WTC11 (cell line): Measurements from ENCODE around the gene MLST8. TPM values are rescaled to one million over a fixed set of nuclear protein-coding genes. Genes with fewer than 3 reads are reported as not detected.

Experiments used
- ATAC-seq: fragments of 200-7000 bp; cut with Tn5 transposase; 2 replicates; pipeline ENCODE4 v1.10.0; 2021; ENCODE audit warnings: mild to moderate bottlenecking, moderate library complexity
- CTCF ChIA-PET: fragments of 300-600 bp; sonication (Branson Sonifier 250); formaldehyde crosslinking; loops from one replicate; lab custom pipeline; 2021; ENCODE audit warnings: antibody characterized with exemption; lab: Charles Lee
- POLR2A ChIA-PET: fragments of 350-600 bp; sonication (Branson Sonifier 250); formaldehyde crosslinking; loops from one replicate; lab custom pipeline; 2021; ENCODE audit warnings: antibody characterized with exemption; lab: Charles Lee
- DNase-seq: peaks from one replicate; pipeline ENCODE4 v3.0.0; 2021; ENCODE audit warnings: low spot score
- H3K27ac Mint-ChIP-seq: 2 replicates; pipeline ENCODE4 v1.8.0; 2021; ENCODE audit warnings: mixed read lengths
- H3K27me3 Mint-ChIP-seq: 2 replicates; pipeline ENCODE4 v1.8.0; 2021; ENCODE audit warnings: low read depth, mild to moderate bottlenecking, moderate library complexity, mixed read lengths
- H3K36me3 Mint-ChIP-seq: 2 replicates; pipeline ENCODE4 v1.8.0; 2021; ENCODE audit warnings: mixed read lengths
- H3K4me1 Mint-ChIP-seq: 2 replicates; pipeline ENCODE4 v1.8.0; 2022; ENCODE audit warnings: mixed read lengths
- H3K4me3 Mint-ChIP-seq: 2 replicates; pipeline ENCODE4 v1.8.0; 2021; ENCODE audit warnings: mild to moderate bottlenecking, moderate library complexity, mixed read lengths
- H3K9me3 Mint-ChIP-seq: 2 replicates; pipeline ENCODE4 v1.8.0; 2021; ENCODE audit warnings: mixed read lengths
- ATF1 ChIP-seq: sonication (generic); formaldehyde crosslinking; IDR thresholded peaks from 2 replicates; pipeline ENCODE4 v1.8.1; 2023; ENCODE audit warnings: mild to moderate bottlenecking, moderate library complexity, missing genetic modification reagents
- ELF4 ChIP-seq: sonication (generic); formaldehyde crosslinking; IDR thresholded peaks from 2 replicates; pipeline ENCODE4 v1.8.1; 2022; ENCODE audit warnings: low read depth, mild to moderate bottlenecking, moderate library complexity, missing genetic modification reagents
- ESRRA ChIP-seq: sonication (generic); formaldehyde crosslinking; IDR thresholded peaks from 2 replicates; pipeline ENCODE4 v1.8.1; 2022; ENCODE audit warnings: mild to moderate bottlenecking, missing genetic modification reagents, borderline replicate concordance
- ETV6 ChIP-seq: sonication (generic); formaldehyde crosslinking; IDR thresholded peaks from 2 replicates; pipeline ENCODE4 v1.8.1; 2022; ENCODE audit warnings: mild to moderate bottlenecking, missing genetic modification reagents
- FOXP1 ChIP-seq: sonication (generic); formaldehyde crosslinking; IDR thresholded peaks from 2 replicates; pipeline ENCODE4 v1.8.0; 2022; ENCODE audit warnings: missing genetic modification reagents, mild to moderate bottlenecking, moderate library complexity, borderline replicate concordance
- GRHL2 ChIP-seq: fragments of 250-450 bp; sonication (Bioruptor Pico); IDR thresholded peaks from 2 replicates; pipeline ENCODE4 v1.8.0; 2022; ENCODE audit warnings: mild to moderate bottlenecking, moderate library complexity; ENCODE audit not compliant: insufficient replicate concordance, severe bottlenecking
- KAT7 ChIP-seq: sonication (generic); formaldehyde crosslinking; IDR thresholded peaks from 2 replicates; pipeline ENCODE4 v1.8.1; 2023; ENCODE audit warnings: missing genetic modification reagents, mild to moderate bottlenecking, borderline replicate concordance
- NR2C2 ChIP-seq: sonication (generic); formaldehyde crosslinking; IDR thresholded peaks from 2 replicates; pipeline ENCODE4 v1.8.0; 2022; ENCODE audit warnings: mild to moderate bottlenecking, missing genetic modification reagents
- OVOL2 ChIP-seq: fragments of 250-450 bp; sonication (Bioruptor Pico); IDR thresholded peaks from 2 replicates; pipeline ENCODE4 v1.9.0; 2021; ENCODE audit warnings: mild to moderate bottlenecking, borderline replicate concordance
- PRRX2 ChIP-seq: fragments of 250-450 bp; sonication (Bioruptor Pico); IDR thresholded peaks from 2 replicates; pipeline ENCODE4 v1.8.0; 2021; ENCODE audit warnings: mild to moderate bottlenecking
- SOX15 ChIP-seq: fragments of 250-450 bp; sonication (Bioruptor Pico); IDR thresholded peaks from 2 replicates; pipeline ENCODE4 v1.9.0; 2021; ENCODE audit warnings: mild to moderate bottlenecking
- TEAD4 ChIP-seq: sonication (generic); formaldehyde crosslinking; IDR thresholded peaks from 2 replicates; pipeline ENCODE4 v1.8.0; 2022; ENCODE audit warnings: mild to moderate bottlenecking, missing genetic modification reagents
- ZBTB21 ChIP-seq: sonication (generic); formaldehyde crosslinking; IDR thresholded peaks from 2 replicates; pipeline ENCODE4 v1.8.1; 2023; ENCODE audit warnings: mild to moderate bottlenecking, missing genetic modification reagents, borderline replicate concordance
- ZNF121 ChIP-seq: sonication (generic); formaldehyde crosslinking; IDR thresholded peaks from 2 replicates; pipeline ENCODE4 v1.8.0; 2023; ENCODE audit warnings: missing genetic modification reagents
- ZNF138 ChIP-seq: sonication (generic); formaldehyde crosslinking; conservative IDR thresholded peaks from 2 replicates; pipeline ENCODE4 v1.8.1; 2022; ENCODE audit warnings: mild to moderate bottlenecking, moderate library complexity, missing genetic modification reagents
- ZNF232 ChIP-seq: sonication (generic); formaldehyde crosslinking; IDR thresholded peaks from 2 replicates; pipeline ENCODE4 v1.8.0; 2022; ENCODE audit warnings: mild to moderate bottlenecking, missing genetic modification reagents
- ZNF263 ChIP-seq: sonication (generic); formaldehyde crosslinking; IDR thresholded peaks from 2 replicates; pipeline ENCODE4 v1.8.1; 2022; ENCODE audit warnings: low read depth, mild to moderate bottlenecking, moderate library complexity, missing genetic modification reagents
- ZNF396 ChIP-seq: fragments of 250-450 bp; sonication (Bioruptor Pico); IDR thresholded peaks from 2 replicates; pipeline ENCODE4 v1.8.0; 2021; ENCODE audit warnings: mild to moderate bottlenecking, moderate library complexity, borderline replicate concordance
- ZNF423 ChIP-seq: fragments of 250-450 bp; sonication (Bioruptor Pico); IDR thresholded peaks from 2 replicates; pipeline ENCODE4 v2.1.2; 2022; ENCODE audit warnings: mild to moderate bottlenecking, moderate library complexity
- total RNA-seq: library from RNA; stranded (reverse); gene quantifications from 3 replicates; pipeline ENCODE4 v1.2.3, GENCODE V29; 2021
- TF ChIP-seq, protein P1 (sequence below): fragments of 250-450 bp; sonication (Bioruptor Pico); IDR thresholded peaks from 2 replicates; pipeline ENCODE4 v1.9.0; 2021; ENCODE audit warnings: moderate library complexity, mild to moderate bottlenecking, inconsistent platforms, borderline replicate concordance
- TF ChIP-seq, protein P2 (sequence below): sonication (generic); formaldehyde crosslinking; IDR thresholded peaks from 2 replicates; pipeline ENCODE4 v1.8.0; 2022; ENCODE audit warnings: missing genetic modification reagents
- TF ChIP-seq, protein P3 (sequence below): sonication (generic); formaldehyde crosslinking; conservative IDR thresholded peaks from 2 replicates; pipeline ENCODE4 v1.8.1; 2022; ENCODE audit warnings: mild to moderate bottlenecking, missing genetic modification reagents
- TF ChIP-seq, protein P4 (sequence below): sonication (generic); formaldehyde crosslinking; IDR thresholded peaks from 2 replicates; pipeline ENCODE4 v1.8.1; 2023; ENCODE audit warnings: mild to moderate bottlenecking, moderate library complexity, missing genetic modification reagents

MLST8 gene
- total RNA-seq, 1 experiment from 2014 or later, result 71.6 TPM

DNA sequence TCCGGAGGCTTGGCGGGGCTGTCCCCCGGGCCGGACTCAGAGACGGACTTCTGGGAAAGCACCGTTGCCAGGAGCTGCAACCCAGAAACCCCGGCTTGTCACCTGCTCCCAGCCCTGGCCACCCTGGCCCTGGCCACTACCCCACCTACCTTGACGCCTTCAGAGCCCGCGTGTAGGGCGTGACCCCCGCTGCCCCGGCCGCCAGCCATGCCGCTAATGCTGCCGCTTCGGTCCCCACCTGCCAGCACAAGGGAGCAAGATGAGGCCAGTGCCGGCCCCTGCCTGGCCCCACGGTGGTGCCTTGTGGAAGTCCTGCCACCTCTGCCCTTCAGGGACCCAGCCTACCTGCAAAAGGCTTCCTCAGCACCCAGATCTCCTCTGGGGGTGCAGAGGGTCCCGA, 20.3 kb upstream of the MLST8 start:
- H3K4me3 Mint-ChIP-seq, result no peak overlapping the region
- ATAC-seq (no peak), DNase-seq (no peak)
- 0 out of 2 replicates have a peak, but pooled peaks cover 3% of the 10 kb centered on the region for H3K4me1 Mint-ChIP-seq
- no peak for TF ChIP-seq FOXP1 (CRISPR knock-in tag)
- TF ChIP-seq ZNF121, result no peak
- TF ChIP-seq OVOL2 (CRISPR knock-in tag), result no peak
- no peak for TF ChIP-seq PRRX2
- TF ChIP-seq, protein P1, sequence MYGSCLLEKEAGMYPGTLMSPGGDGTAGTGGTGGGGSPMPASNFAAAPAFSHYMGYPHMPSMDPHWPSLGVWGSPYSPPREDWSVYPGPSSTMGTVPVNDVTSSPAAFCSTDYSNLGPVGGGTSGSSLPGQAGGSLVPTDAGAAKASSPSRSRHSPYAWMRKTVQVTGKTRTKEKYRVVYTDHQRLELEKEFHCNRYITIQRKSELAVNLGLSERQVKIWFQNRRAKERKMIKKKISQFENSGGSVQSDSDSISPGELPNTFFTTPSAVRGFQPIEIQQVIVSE (CRISPR knock-in tag), result no peak
- no peak for TF ChIP-seq ATF1
- TF ChIP-seq ZNF396 (CRISPR knock-in tag), result no peak
- TF ChIP-seq ZBTB21 (CRISPR knock-in tag), result no peak
- TF ChIP-seq ETV6 (CRISPR knock-in tag), result no peak
- TF ChIP-seq ELF4 (CRISPR knock-in tag), result no peak
- TF ChIP-seq, protein P2, sequence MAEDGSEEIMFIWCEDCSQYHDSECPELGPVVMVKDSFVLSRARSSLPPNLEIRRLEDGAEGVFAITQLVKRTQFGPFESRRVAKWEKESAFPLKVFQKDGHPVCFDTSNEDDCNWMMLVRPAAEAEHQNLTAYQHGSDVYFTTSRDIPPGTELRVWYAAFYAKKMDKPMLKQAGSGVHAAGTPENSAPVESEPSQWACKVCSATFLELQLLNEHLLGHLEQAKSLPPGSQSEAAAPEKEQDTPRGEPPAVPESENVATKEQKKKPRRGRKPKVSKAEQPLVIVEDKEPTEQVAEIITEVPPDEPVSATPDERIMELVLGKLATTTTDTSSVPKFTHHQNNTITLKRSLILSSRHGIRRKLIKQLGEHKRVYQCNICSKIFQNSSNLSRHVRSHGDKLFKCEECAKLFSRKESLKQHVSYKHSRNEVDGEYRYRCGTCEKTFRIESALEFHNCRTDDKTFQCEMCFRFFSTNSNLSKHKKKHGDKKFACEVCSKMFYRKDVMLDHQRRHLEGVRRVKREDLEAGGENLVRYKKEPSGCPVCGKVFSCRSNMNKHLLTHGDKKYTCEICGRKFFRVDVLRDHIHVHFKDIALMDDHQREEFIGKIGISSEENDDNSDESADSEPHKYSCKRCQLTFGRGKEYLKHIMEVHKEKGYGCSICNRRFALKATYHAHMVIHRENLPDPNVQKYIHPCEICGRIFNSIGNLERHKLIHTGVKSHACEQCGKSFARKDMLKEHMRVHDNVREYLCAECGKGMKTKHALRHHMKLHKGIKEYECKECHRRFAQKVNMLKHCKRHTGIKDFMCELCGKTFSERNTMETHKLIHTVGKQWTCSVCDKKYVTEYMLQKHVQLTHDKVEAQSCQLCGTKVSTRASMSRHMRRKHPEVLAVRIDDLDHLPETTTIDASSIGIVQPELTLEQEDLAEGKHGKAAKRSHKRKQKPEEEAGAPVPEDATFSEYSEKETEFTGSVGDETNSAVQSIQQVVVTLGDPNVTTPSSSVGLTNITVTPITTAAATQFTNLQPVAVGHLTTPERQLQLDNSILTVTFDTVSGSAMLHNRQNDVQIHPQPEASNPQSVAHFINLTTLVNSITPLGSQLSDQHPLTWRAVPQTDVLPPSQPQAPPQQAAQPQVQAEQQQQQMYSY (CRISPR knock-in tag), result no peak
- no peak for TF ChIP-seq NR2C2 (CRISPR knock-in tag)
- no peak for TF ChIP-seq ZNF263 (CRISPR knock-in tag)
- no peak for TF ChIP-seq ZNF232 (CRISPR knock-in tag)
- TF ChIP-seq TEAD4 (CRISPR knock-in tag), result no peak
- TF ChIP-seq GRHL2, result no peak
- TF ChIP-seq, protein P3, sequence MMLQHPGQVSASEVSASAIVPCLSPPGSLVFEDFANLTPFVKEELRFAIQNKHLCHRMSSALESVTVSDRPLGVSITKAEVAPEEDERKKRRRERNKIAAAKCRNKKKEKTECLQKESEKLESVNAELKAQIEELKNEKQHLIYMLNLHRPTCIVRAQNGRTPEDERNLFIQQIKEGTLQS (CRISPR knock-in tag), result no peak
- TF ChIP-seq ZNF138 (CRISPR knock-in tag), result no peak
- H3K9me3 Mint-ChIP-seq, result no peaks in the 10 kb centered on the region
- no peaks in the 10 kb centered on the region for H3K27me3 Mint-ChIP-seq
- no peak overlapping the region for H3K27ac Mint-ChIP-seq
- POLR2A ChIA-PET, result no interaction called here
- H3K36me3 Mint-ChIP-seq, result no peaks in the 10 kb centered on the region
- CTCF ChIA-PET, result interaction anchor here (5.7 kb wide), 1 partner anchor 9 kb away, joined by 24 read pairs; no protein-coding TSS in a partner anchor

DNA sequence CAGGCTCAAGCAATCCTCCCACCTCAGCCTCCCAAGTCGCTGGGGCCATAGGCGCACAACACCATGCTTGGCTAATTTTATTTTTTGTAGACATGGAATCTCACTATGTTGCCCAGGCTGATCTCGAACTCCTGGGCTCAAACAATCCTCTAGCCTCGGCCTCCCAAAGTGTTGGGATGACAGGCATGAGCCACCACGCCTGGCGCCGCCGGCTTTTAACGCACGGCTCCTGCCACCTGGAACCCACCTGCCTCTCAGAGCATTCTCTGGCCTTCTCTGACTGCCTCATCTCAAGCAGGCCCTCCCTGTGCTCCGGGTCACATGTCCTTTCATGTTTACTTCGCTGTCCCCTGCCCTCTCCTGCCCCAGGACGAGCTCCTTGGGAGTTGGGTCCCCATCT, 19.2 kb upstream of the MLST8 start:
- Mint-ChIP-seq H3K36me3 (no peaks in the 10 kb centered on the region), H3K4me1 (0 out of 2 replicates have a peak, but pooled peaks cover 3% of the 10 kb centered on the region), H3K4me3 (no peak overlapping the region), H3K27ac (0 out of 2 replicates have a peak overlapping the region, but pooled peaks have one; percentile 41), H3K27me3 (no peaks in the 10 kb centered on the region), H3K9me3 (no peaks in the 10 kb centered on the region)
- DNase-seq (no peak), ATAC-seq (no peak)
- POLR2A ChIA-PET, result no interaction called here
- TF ChIP-seq KAT7 (no peak), NR2C2 (CRISPR knock-in tag) (no peak), SOX15 (no peak), ZNF423 (CRISPR knock-in tag) (no peak), ESRRA (CRISPR knock-in tag) (no peak)
- TF ChIP-seq, protein P4, sequence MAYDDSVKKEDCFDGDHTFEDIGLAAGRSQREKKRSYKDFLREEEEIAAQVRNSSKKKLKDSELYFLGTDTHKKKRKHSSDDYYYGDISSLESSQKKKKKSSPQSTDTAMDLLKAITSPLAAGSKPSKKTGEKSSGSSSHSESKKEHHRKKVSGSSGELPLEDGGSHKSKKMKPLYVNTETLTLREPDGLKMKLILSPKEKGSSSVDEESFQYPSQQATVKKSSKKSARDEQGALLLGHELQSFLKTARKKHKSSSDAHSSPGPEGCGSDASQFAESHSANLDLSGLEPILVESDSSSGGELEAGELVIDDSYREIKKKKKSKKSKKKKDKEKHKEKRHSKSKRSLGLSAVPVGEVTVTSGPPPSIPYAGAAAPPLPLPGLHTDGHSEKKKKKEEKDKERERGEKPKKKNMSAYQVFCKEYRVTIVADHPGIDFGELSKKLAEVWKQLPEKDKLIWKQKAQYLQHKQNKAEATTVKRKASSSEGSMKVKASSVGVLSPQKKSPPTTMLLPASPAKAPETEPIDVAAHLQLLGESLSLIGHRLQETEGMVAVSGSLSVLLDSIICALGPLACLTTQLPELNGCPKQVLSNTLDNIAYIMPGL (CRISPR knock-in tag), result no peak
- CTCF ChIA-PET, result interaction anchor here (5.7 kb wide), 1 partner anchor 8 kb away, joined by 24 read pairs; no protein-coding TSS in a partner anchor
